DND-41 (cell line): Measurements from ENCODE around the gene MACROD1.

Source experiments
- EZH2 ChIP-seq: IDR thresholded peaks from 3 replicates; pipeline ENCODE4 v1.6.1; 2012; ENCODE audit warnings: borderline replicate concordance, low read depth, mild to moderate bottlenecking, moderate library complexity, low read length, inconsistent platforms; ENCODE audit not compliant: severe bottlenecking
- TF ChIP-seq, protein P1 (sequence below): IDR thresholded peaks from 2 replicates; pipeline ENCODE4 v1.5.1; 2012; ENCODE audit warnings: borderline replicate concordance, low read length, moderate library complexity, mild to moderate bottlenecking; ENCODE audit not compliant: poor library complexity, severe bottlenecking; ENCODE audit errors: extremely low read depth

DNA sequence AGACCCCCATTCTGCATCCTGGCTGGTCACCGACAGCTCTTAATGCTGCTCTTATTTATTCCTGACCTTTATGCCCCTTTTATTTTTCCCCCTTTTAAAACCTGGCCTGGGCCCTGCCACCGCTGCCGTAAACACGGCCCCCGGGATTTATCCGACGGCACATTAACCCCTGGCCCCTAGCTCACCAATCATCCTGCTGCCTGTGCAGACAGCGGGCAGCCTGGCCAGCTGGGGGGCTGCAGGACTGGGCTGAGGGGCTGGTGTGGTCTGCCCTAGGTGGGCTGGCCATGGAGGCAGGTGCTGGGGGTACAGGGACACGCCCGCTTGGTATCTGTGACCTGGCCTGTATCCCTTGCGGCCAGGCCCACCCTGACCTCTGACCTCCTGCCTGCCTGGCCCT lies 151.6 kb downstream of the MACROD1 start:
- TF ChIP-seq, protein P1, sequence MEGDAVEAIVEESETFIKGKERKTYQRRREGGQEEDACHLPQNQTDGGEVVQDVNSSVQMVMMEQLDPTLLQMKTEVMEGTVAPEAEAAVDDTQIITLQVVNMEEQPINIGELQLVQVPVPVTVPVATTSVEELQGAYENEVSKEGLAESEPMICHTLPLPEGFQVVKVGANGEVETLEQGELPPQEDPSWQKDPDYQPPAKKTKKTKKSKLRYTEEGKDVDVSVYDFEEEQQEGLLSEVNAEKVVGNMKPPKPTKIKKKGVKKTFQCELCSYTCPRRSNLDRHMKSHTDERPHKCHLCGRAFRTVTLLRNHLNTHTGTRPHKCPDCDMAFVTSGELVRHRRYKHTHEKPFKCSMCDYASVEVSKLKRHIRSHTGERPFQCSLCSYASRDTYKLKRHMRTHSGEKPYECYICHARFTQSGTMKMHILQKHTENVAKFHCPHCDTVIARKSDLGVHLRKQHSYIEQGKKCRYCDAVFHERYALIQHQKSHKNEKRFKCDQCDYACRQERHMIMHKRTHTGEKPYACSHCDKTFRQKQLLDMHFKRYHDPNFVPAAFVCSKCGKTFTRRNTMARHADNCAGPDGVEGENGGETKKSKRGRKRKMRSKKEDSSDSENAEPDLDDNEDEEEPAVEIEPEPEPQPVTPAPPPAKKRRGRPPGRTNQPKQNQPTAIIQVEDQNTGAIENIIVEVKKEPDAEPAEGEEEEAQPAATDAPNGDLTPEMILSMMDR, result no peak
- no peak for TF ChIP-seq EZH2
